Kidney (tissue), 14 donors: ENCODE results near the gene TCF7L2. TPM values are rescaled to one million over a fixed set of nuclear protein-coding genes. Genes with fewer than 3 reads are reported as not detected.
A peak's percentile ranks its signal among the peaks of the same experiment; 100 is the strongest.

ENCODE experiments used
- DNase-seq, 5 donors: peaks; one replicate each; pipeline ENCODE4 v3.0.0-alpha.2; 2013 to 2020
- FAIRE-seq: peaks from 2 replicates; lab custom pipeline; 2012; peaks lifted over from hg19 to GRCh38; lab: Jason Lieb, UNC
- H3K27ac ChIP-seq, 2 donors: one replicate each; pipeline ENCODE4 v1.7.0; 2013; ENCODE audit warnings: low read depth in 2 of 2, low read length in 2 of 2, inconsistent platforms in 1 of 2
- H3K27me3 ChIP-seq: one replicate; pipeline ENCODE4 v1.7.1; 2013; ENCODE audit warnings: low read length, inconsistent platforms; ENCODE audit not compliant: control insufficient read depth, insufficient read depth
- H3K36me3 ChIP-seq, 3 donors: one replicate each; pipeline versions ENCODE4 v1.7.0 to v1.7.1; 2013; ENCODE audit warnings: low read length in 3 of 3, control low read depth in 1 of 3, inconsistent platforms in 1 of 3; ENCODE audit not compliant: insufficient read depth in 3 of 3, control insufficient read depth in 2 of 3
- H3K4me1 ChIP-seq, 3 donors: one replicate each; pipeline versions ENCODE4 v1.7.0 to v1.7.1; 2013; ENCODE audit warnings: low read length in 3 of 3, inconsistent platforms in 1 of 3, low read depth in 1 of 3; ENCODE audit not compliant: control insufficient read depth in 2 of 3, insufficient read depth in 2 of 3
- H3K4me3 ChIP-seq, 3 donors: one replicate each; pipeline versions ENCODE4 v1.7.0 to v1.8.1; 2013; ENCODE audit warnings: low read length in 3 of 3, control low read depth in 1 of 3, inconsistent platforms in 1 of 3
- H3K9ac ChIP-seq, 3 donors: one replicate each; pipeline versions ENCODE4 v1.7.0 to v1.7.1; 2013; ENCODE audit warnings: low read length in 3 of 3, control low read depth in 1 of 3, inconsistent platforms in 1 of 3
- H3K9me3 ChIP-seq, 3 donors: one replicate each; pipeline versions ENCODE4 v1.7.0 to v1.7.1; 2013; ENCODE audit warnings: low read length in 3 of 3, control low read depth in 1 of 3, inconsistent platforms in 1 of 3; ENCODE audit not compliant: control insufficient read depth in 2 of 3, insufficient read depth in 1 of 3
- intact Hi-C: fragments of 100-400 bp; cut with DNase I; formaldehyde crosslinking; loops from one replicate; pipeline ENCODE4 v1.11.1; 2022
- polyA plus RNA-seq: library from polyadenylated mRNA; stranded (reverse); fragments of 350-450 nt; fragmentation: Illumina TruSeq; extraction: RNeasy Lipid Tissue Mini Kit (QIAGEN cat#74804); gene quantifications from one replicate; pipeline ENCODE4 v1.2.3, GENCODE V29; 2014; ENCODE audit warnings: low read depth, low replicate concordance; ENCODE audit not compliant: insufficient read depth
- total RNA-seq: library from RNA; stranded (reverse); fragmentation: NEBNext Ultra II Directional; extraction: Animal tissue kit (Norgen Biotek cat#: 25700); gene quantifications from one replicate; pipeline ENCODE4 v1.2.1, GENCODE V29; 2021
- TF ChIP-seq, protein P1 (sequence below): IDR thresholded peaks from 3 replicates; pipeline ENCODE4 v1.5.1; 2012; ENCODE audit warnings: mild to moderate bottlenecking, moderate library complexity, borderline replicate concordance; ENCODE audit not compliant: insufficient read depth; ENCODE audit errors: extremely low read depth
- donor health status: control.
- donor health status: control.
- donor health status: control.
- donor health status: control.
- donor health status: control.
- donor health status: DM: yes; HTN: yes; CAD: no.
- donor health status: Normal renal cell carcinoma (clear cell type).

Gene TCF7L2
- total and polyA plus RNA-seq, 2 donors from 2014 or later: 6.5 to 32.4 TPM

DNA sequence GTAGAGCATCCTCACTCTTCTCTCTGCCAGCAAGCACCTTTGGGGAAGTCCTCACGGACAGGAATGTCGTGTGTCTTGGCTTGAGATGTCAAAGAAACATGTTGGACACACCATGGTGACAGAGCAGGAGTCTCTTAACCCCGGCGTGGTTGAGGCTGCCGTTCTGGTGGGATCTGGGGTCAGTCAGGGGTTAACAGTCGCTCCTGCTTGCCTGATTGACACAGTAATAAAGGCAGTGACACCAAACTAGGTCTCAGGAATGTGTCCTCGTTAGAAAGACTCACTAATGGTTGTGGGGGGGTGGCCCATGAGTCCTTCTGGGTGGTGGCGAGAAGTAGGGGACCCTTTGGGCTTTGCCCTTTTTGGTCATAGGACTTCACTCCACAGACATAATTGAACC is 69.0 kb downstream of the TCF7L2 start:
- no peaks in the 10 kb centered on the region for H3K36me3 ChIP-seq
- DNase-seq: peak in 3 of 5 donors; percentile 52 to 55 (median 54)
- peaks cover 0 to 44% (median 28%) of the 10 kb centered on the region in 3 donors for H3K4me1 ChIP-seq
- no peak overlapping the region for H3K27ac ChIP-seq
- FAIRE-seq: no peak
- no peaks in the 10 kb centered on the region for H3K9me3 ChIP-seq
- no peak overlapping the region for H3K9ac ChIP-seq
- TF ChIP-seq, protein P1, sequence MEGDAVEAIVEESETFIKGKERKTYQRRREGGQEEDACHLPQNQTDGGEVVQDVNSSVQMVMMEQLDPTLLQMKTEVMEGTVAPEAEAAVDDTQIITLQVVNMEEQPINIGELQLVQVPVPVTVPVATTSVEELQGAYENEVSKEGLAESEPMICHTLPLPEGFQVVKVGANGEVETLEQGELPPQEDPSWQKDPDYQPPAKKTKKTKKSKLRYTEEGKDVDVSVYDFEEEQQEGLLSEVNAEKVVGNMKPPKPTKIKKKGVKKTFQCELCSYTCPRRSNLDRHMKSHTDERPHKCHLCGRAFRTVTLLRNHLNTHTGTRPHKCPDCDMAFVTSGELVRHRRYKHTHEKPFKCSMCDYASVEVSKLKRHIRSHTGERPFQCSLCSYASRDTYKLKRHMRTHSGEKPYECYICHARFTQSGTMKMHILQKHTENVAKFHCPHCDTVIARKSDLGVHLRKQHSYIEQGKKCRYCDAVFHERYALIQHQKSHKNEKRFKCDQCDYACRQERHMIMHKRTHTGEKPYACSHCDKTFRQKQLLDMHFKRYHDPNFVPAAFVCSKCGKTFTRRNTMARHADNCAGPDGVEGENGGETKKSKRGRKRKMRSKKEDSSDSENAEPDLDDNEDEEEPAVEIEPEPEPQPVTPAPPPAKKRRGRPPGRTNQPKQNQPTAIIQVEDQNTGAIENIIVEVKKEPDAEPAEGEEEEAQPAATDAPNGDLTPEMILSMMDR: no peak
- no peaks in the 10 kb centered on the region for H3K27me3 ChIP-seq
- intact Hi-C loops: no loop called here
- no peak overlapping the region for H3K4me3 ChIP-seq

DNA sequence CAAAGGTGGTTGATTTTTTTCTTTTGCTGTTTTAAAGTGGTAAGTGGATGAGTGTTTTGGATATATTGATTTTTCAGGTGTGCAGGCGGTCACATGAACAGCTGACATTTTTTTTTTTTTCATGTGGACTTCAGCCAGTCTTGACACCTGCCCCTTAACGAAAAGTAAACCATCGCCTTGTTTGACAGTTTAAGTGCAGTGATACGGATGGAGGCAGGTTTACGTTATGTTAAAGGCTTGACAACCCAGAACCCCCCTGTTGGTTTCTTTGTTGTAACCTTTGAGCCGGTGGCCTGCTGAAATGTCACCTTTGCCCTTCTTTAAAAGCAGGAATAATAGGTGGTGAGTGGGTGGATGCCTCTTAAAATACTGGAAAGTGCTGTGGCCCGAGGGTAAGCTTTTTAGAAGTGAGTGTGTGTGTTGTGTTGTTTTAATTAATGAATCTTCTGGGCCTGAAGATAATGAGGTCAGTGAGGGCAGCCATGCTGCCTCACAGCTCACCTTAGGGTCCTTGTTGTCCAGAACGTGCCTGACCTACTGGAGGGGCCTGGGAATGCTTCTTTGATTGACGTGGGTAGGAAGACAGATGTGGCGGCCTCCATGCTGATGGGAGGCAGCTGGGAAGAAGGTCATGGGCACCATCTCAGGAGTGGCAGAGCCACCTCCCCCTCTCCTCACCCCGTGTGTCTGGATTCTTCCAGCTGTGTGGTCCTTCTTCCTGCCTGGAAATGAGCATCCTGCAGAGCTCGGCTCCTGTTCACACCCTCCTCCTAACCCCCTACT is 69.8 kb downstream of the TCF7L2 start:
- Histone ChIP-seq H3K27me3 (no peaks in the 10 kb centered on the region), H3K27ac (peak overlapping the region in 1 of 2 donors; percentile 52), H3K9me3 (no peaks in the 10 kb centered on the region), H3K9ac (no peak overlapping the region), H3K36me3 (no peaks in the 10 kb centered on the region), H3K4me1 (peaks cover 0 to 44% (median 28%) of the 10 kb centered on the region in 3 donors), H3K4me3 (no peak overlapping the region)
- FAIRE-seq: no peak
- intact Hi-C loops: no loop called here
- TF ChIP-seq, protein P1: no peak
- DNase-seq: no peak

DNA sequence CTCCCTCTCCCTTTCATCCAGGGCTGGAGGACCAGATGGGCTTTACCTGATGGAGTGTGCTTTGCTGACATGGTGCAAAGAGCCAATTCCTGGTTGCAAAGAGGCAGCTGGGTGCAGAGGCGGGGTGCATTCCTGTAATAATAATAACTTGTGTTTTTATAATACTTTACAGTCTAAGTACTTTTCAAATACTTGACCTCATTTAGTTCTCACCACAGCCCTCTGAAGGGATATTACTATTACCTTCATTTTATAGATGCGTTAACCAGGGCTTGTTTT is 70.4 kb downstream of the TCF7L2 start:
- Histone ChIP-seq H3K4me1 (peaks cover 0 to 44% (median 28%) of the 10 kb centered on the region in 3 donors), H3K27ac (peak overlapping the region; percentile 52 to 61), H3K36me3 (no peaks in the 10 kb centered on the region), H3K9ac (no peak overlapping the region), H3K4me3 (no peak overlapping the region), H3K27me3 (no peaks in the 10 kb centered on the region), H3K9me3 (no peaks in the 10 kb centered on the region)
- FAIRE-seq (no peak), DNase-seq (no peak)
- TF ChIP-seq, protein P1: no peak
- intact Hi-C loops: no loop called here
